Hypothalamus (tissue), 51 donors: ENCODE results near the gene WDR47.
"Not testable (repeated sequence)": the region's sequence is repeated elsewhere in the genome, so short reads cannot be mapped to it uniquely, and the experiment has no call there.

Experiments used
- DNase-seq, 51 donors: peaks; one replicate each; lab custom pipeline; 2025; lab: John Stamatoyannopoulos, UW

WDR47 gene

DNA sequence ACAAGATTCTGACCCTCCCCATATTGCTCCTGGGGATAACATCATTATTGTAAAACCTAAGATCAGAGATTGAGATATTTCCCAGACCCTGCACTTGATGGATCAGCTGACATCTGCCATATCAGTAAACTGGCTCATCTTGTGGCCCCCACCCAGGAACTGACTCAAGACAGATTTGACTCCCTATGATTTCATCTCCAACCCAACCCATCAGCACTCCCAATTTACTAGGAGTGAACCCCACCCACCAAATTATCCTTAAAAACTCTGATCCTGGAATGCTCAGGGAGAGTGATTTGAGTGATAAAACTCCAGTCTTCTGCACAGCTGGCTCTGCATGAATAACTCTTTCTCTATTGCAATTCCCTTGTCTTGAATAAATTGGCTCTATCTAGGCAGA, 72.6 kb downstream of the WDR47 start:
- no peak for DNase-seq

DNA sequence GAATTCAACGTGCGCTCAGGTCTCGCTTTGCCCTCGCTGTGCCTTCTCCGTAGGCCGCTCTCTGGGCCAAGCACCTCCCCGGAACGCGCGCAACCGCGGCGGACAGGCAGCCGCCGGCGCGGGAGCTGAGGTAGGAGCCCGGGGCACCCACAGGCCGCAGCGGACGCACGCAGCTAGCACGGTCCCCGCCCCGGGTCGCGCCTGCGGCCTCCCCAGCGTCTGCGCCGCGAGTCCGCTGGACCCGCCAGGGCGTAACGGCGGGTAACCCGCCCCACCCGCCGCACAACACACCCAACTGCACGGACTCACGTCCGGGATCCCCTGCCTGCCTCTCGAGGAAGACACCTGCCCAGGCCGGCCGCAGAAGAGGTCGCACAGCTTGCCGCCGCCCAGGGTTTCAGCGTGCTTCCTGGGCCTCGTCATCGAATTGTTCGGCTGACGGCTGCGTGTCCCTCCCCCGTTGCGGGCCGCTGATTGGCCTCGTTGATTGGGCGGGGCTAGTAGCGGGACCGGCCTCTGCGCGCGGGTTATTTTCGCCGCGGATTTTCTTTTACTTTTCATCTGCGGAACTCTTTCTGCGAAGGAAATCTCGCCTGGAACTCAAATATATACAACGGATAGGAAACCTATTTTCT, 78.7 kb downstream of the WDR47 start, which contains the start of gene CLCC1:
CLCC1 (minus strand) TSS at position 433 of the 635 bp plus-strand sequence. CDS start 13,047 bp downstream, outside the sequence.
- peak; percentile 24 to 94 (median 85) for DNase-seq

DNA sequence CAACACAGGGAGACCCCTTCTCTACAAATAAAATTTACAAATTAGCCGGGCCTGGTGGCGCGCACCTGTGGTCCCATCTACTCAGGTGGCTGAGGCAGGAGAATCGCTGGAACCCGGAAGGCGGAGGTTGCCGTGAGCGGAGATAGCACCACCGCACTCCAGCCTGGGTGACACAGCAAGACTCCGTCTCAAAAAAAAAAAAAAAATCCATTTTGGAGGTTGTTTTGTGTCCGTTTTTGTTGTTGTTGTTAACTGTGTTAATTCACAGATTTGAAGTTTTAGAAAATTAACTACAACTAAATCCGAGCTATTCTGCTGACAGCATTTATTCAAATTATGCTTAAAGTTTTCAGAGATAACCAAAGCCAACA, 79.2 kb downstream of the WDR47 start:
- DNase-seq, result peak in 3 of 51 donors; percentile 1 to 12 (median 5)

DNA sequence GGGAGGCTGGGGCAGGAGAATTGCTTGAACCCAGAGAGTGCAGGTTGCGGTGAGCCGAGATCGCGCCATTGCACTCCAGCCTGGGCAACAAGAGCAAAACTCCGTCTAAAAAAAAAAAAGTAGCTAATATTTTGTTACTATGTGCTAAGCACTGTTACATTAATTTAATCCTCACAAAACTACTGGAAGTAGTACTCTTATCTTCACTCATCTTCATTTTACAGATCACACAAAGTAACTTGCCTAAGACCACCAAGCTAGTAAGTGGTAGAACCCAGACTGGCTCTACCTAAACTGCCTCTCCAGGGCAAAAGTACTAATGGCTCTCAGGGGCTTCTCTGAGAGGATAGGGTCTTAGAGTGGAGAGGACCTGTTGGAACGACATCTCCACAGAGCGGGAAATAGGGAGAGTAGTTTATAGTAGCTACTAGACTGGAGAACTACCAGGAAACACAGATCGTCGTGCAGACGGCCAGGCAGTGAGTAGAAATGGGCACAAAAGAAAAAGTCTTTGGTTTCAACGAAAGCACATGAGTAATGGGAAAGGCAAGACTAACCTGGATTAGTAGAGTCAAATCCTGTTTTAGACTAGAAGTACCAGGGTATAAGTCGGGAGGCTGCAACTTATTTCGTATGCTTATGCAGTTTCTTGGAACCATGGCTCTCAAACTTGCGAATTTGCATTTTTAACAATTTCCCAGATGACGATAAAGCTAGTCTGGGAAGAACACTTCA, 80.0 kb downstream of the WDR47 start:
- DNase-seq, result no peak

DNA sequence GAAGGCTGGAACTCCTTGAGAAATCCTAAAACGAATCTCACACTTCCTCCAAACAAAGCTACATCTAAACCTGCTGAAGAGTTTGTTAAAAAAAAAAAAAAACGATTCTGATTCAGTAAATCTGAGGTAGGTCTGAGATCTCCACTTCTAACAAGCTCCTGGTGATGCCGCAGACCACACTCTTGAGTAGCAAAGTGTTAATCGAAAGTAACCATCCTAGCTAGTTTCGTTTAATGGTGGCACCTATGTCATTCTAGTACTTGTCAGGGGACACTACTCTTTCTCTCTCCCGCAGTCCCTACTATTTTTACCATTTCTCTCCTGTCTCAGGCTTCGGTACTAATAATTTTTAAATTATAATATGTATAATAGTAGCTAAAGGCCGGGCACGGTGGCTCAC, 80.7 kb downstream of the WDR47 start:
- no peak for DNase-seq

DNA sequence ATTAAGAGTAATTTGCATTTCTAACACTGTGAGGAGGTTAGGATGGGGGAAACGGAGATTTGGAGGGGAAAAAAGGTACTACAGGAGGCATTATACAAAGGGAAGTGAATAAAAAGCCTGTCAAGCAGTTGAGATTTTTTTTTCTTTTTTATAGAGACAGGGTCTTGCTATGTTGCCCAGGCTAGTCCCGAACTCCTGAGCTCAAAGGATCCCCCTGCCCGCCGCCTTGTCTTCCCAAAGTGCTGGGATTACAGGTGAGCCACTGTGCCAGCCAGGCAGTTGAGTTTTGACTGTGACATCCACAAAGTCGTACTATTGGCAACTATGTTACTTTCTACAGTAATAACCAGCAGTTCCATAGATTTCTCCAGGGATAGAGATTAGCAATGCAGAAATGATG, 81.2 kb downstream of the WDR47 start:
- no peak for DNase-seq

DNA sequence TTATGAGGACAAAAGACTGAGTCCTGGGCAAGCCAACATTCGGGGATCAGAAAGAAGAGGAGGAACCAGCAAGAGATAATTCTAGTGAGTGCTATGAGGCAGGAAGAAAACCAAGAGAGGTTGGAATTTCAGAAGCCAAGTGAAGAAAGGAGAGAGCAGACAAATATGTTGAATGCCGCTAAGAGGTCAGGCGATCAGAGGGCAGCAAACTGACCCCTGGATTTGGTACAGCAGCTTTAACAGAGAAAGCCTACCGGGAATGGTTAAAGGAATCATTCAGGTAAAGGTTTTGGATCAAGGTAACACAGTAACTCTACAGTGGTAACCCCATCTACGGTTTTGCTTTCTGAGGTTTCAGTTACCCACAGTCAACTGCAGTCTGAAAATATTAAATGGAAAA, 84.0 kb downstream of the WDR47 start:
- no peak for DNase-seq

DNA sequence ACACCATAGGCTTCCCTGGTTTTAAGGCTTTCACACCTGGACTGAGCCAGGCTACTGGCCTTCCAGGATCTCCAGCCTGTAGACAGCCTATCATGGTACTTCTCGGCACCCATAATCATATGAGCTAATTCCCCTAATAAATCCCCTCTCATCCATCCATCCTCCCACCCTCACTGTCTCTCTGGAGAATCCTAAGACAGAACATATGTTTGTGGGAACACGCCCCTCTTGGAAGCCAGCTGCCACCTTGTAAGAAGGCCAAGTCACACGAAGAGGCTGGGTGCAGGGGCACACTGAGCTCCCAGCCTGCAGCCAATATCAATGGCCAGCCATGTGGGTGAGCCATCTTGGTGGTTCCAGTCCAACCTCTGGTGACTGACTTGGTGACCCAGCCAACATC, 86.0 kb downstream of the WDR47 start:
- DNase-seq, result no peak

DNA sequence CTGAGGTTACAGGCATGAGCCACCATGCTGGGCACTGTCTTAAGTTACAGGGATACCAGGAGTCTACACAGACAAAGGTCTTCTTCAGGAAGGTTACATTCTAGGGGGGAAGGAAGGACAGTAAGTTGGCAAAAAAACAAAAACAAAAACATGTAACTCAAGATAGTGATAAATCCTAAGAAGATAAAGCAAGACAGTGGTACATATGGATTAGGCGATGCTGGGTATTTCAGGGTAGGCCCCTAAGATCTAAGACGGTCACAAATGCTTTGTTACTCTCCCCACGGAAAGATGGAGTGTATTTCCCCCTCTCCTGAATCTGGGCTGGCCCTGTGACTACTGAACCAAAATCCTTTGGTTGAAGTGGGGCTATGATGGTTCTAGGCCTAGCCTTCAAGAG, 86.8 kb downstream of the WDR47 start:
- no peak for DNase-seq

DNA sequence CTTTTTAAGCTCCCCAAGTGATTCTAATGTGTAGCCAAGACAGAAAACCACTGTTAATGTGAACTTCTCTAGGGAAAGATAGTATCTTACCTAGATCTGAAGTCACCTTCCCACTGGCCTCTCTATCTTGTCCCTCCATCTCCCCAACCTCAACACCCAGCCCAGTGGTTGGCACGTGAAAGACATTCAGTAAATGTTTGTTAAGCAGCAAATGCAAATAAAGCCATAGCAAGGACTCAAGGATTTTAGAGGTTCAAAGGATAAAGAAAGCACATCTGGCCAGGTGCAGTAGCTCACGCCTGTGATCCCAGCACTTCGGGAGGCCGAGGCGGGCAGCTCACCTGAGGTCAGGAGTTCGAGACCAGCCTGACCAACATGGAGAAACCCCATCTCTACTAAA, 88.5 kb downstream of the WDR47 start:
- DNase-seq, result no peak

DNA sequence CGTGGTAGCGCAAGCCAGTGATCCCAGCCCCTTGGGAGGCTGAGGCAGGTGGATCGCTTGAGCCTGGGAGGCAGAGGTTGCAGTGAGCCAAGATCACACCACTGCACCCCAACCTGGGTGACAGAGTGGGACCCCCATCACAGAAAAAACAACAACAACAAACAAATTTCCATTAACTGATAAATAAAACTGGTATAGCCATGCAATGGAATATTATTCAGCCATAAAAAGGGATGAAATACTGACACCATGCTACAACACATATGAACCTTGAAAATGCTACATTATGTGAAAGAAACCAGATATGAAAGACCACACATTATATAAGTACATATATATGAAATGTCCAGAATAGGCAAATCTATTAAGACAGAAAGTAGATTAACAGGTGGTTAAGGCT, 90.7 kb downstream of the WDR47 start:
- DNase-seq, result no peak

DNA sequence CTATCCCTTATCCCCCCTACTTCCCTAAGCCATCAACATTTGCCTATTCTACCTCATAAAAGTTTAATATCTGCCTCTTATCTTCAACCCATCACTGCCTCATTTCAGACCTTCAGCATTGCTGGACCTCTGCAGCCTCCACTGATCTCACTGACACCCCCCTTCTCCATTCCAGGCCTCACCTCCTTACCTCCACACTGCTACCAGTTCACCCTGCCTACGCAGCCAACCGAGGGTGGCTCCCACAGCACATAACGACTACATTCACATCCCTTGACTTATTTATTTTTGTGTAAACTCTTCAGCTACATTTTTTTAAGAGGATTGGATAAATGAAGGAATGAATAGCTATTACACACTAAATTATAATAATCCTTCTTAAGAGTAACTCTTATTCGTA, 92.9 kb downstream of the WDR47 start:
- no peak for DNase-seq

DNA sequence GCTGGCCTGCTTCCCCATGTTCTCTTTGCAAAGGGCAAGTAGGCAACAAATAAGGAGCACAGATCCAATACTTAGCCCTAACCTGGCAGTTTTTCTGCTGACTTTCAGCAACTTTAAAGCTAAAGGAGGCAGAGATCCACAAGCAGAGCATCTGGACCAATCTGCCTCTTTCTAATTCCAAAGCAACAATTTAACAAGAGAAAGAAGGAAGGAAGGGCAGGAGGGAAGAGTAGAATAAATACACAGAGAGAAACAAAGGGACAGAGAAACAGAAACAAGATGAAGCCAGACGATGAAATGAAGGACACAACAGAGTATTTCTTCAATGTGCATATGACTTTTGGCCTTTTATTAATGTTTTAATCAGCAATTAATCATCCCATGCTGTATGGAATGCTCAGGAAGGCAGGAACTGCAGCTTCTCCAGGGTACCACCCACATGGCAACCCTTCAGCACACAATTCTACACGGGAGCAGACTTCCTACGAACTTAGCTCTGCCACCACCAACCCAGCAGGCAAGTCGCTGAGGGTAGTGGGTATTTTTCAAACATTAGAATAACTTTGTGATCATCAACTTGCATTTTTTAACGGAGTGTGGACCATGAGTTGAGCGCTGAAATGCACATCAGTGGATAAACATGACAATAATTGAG, 93.9 kb downstream of the WDR47 start:
- DNase-seq, result peak in 11 of 51 donors; percentile 1 to 80 (median 11)

DNA sequence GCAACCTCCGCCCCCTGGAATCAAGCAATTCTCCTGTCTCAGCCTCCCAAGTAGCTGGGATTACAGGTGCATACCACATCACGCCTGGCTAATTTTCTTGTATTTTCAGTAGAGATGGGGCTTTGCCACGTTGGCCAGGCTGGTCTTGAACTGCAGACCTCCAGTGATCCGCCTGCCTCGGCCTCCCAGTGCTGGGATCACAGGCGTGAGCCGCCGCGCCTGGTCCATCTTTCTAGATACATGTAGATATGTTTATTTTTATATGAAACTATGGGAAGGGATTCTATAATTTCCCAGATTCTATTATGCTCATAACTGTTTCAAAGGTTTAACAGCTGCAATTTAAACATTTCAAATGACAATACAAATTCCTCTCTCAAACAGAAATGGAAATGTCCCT, 105.7 kb downstream of the WDR47 start:
- DNase-seq, result no peak

DNA sequence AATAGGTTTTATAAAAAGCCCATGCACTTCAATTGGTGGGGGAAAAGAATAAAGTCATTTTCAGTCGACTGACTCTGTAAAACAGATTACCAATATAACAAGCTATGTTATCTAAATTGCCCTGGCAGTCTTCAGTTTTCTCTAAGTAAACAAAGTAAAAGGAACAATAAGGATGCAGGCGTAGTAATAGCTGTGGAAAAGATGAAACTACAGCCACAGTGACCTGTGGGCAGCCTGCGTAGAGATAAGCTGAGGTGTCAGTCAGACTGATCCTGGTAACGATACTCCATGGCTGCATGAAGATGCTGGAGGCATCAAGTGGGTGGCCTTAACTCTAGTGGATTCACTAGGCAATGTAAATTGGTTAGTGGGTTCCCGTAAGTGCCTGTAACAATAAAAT, 108.0 kb downstream of the WDR47 start:
- no peak for DNase-seq

DNA sequence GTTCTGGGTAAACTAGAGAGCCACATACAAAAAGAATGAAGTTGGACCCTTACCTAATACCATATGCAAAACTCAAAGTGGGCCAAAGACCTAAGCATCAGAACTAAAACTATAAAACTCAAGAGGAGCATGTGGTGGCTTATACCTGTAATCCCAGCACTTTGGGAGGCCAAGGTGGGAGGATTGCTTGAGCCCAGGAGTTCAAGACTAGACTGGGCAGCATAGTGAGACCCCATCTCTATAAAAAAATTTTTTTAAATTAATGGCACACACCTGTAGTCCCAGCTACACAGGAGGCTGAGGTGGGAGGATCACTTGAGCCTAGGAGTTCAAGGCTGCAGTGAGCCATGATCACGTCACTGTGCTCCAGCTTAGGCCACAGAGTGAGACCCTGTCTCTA, 114.3 kb downstream of the WDR47 start:
- DNase-seq, result not testable (repeated sequence)

DNA sequence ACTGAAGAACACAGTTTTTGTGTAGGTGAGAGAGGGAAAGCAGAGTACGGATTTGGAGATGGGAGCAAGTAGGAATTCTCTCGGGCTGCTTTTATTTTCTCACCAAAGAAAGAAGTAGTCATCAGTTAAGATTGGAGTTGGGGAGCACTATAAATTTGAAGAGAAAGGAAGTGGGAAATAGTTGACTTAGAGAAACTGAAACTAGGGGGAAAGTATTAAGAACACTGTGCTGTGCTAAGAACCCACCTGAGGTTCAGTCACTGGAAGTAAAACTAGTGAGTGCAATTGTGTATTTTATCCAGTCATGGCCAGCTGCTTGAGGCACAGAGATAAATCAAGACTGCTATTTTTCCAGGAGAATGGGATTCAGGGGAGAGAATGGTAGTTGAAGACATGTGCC, 116.0 kb downstream of the WDR47 start:
- DNase-seq, result no peak
